WTC11 (cell line): ENCODE measurements around the gene LEMD3. TPM values are rescaled to one million over a fixed set of nuclear protein-coding genes. Genes with fewer than 3 reads are reported as not detected.

Experiments used
- ATAC-seq: fragments of 200-7000 bp; cut with Tn5 transposase; 2 replicates; pipeline ENCODE4 v1.10.0; 2021; ENCODE audit warnings: mild to moderate bottlenecking, moderate library complexity
- CTCF ChIA-PET: fragments of 300-600 bp; sonication (Branson Sonifier 250); formaldehyde crosslinking; loops from one replicate; lab custom pipeline; 2021; ENCODE audit warnings: antibody characterized with exemption; lab: Charles Lee
- POLR2A ChIA-PET: fragments of 350-600 bp; sonication (Branson Sonifier 250); formaldehyde crosslinking; loops from one replicate; lab custom pipeline; 2021; ENCODE audit warnings: antibody characterized with exemption; lab: Charles Lee
- DNase-seq: peaks from one replicate; pipeline ENCODE4 v3.0.0; 2021; ENCODE audit warnings: low spot score
- H3K27ac Mint-ChIP-seq: 2 replicates; pipeline ENCODE4 v1.8.0; 2021; ENCODE audit warnings: mixed read lengths
- H3K27me3 Mint-ChIP-seq: 2 replicates; pipeline ENCODE4 v1.8.0; 2021; ENCODE audit warnings: low read depth, mild to moderate bottlenecking, moderate library complexity, mixed read lengths
- H3K36me3 Mint-ChIP-seq: 2 replicates; pipeline ENCODE4 v1.8.0; 2021; ENCODE audit warnings: mixed read lengths
- H3K4me1 Mint-ChIP-seq: 2 replicates; pipeline ENCODE4 v1.8.0; 2022; ENCODE audit warnings: mixed read lengths
- H3K4me3 Mint-ChIP-seq: 2 replicates; pipeline ENCODE4 v1.8.0; 2021; ENCODE audit warnings: mild to moderate bottlenecking, moderate library complexity, mixed read lengths
- H3K9me3 Mint-ChIP-seq: 2 replicates; pipeline ENCODE4 v1.8.0; 2021; ENCODE audit warnings: mixed read lengths
- AFF4 ChIP-seq: sonication (generic); formaldehyde crosslinking; IDR thresholded peaks from 2 replicates; pipeline ENCODE4 v1.8.1; 2023; ENCODE audit warnings: mild to moderate bottlenecking, missing genetic modification reagents, borderline replicate concordance
- ATF1 ChIP-seq: sonication (generic); formaldehyde crosslinking; IDR thresholded peaks from 2 replicates; pipeline ENCODE4 v1.8.1; 2023; ENCODE audit warnings: mild to moderate bottlenecking, moderate library complexity, missing genetic modification reagents
- CBFB ChIP-seq: sonication (generic); formaldehyde crosslinking; IDR thresholded peaks from 2 replicates; pipeline ENCODE4 v1.8.1; 2022; ENCODE audit warnings: mild to moderate bottlenecking, low read depth, missing genetic modification reagents
- ETV6 ChIP-seq: sonication (generic); formaldehyde crosslinking; IDR thresholded peaks from 2 replicates; pipeline ENCODE4 v1.8.1; 2022; ENCODE audit warnings: mild to moderate bottlenecking, missing genetic modification reagents
- FOXJ3 ChIP-seq: sonication (generic); formaldehyde crosslinking; IDR thresholded peaks from 2 replicates; pipeline ENCODE4 v1.9.0; 2021; ENCODE audit warnings: missing genetic modification reagents, mild to moderate bottlenecking, borderline replicate concordance
- GTF2I ChIP-seq: fragments of 250-450 bp; sonication (Bioruptor Pico); conservative IDR thresholded peaks from 2 replicates; pipeline ENCODE4 v1.4.0; 2021; ENCODE audit warnings: mild to moderate bottlenecking
- IRF2 ChIP-seq: sonication (generic); formaldehyde crosslinking; IDR thresholded peaks from 2 replicates; pipeline ENCODE4 v1.8.0; 2022; ENCODE audit warnings: low read depth, missing genetic modification reagents, borderline replicate concordance
- NR2C2 ChIP-seq: sonication (generic); formaldehyde crosslinking; IDR thresholded peaks from 2 replicates; pipeline ENCODE4 v1.8.0; 2022; ENCODE audit warnings: mild to moderate bottlenecking, missing genetic modification reagents
- NR3C1 ChIP-seq: sonication (generic); formaldehyde crosslinking; conservative IDR thresholded peaks from 2 replicates; pipeline ENCODE4 v1.8.1; 2023; ENCODE audit warnings: low read depth, mild to moderate bottlenecking, missing genetic modification reagents
- TCF7 ChIP-seq: sonication (generic); formaldehyde crosslinking; IDR thresholded peaks from 2 replicates; pipeline ENCODE4 v1.8.0; 2022; ENCODE audit warnings: mild to moderate bottlenecking, low read depth, missing genetic modification reagents, moderate library complexity
- TEAD4 ChIP-seq: sonication (generic); formaldehyde crosslinking; IDR thresholded peaks from 2 replicates; pipeline ENCODE4 v1.8.0; 2022; ENCODE audit warnings: mild to moderate bottlenecking, missing genetic modification reagents
- ZBTB43 ChIP-seq: sonication (generic); formaldehyde crosslinking; IDR thresholded peaks from 2 replicates; pipeline ENCODE4 v1.8.1; 2023; ENCODE audit warnings: mild to moderate bottlenecking, missing genetic modification reagents
- ZNF121 ChIP-seq: sonication (generic); formaldehyde crosslinking; IDR thresholded peaks from 2 replicates; pipeline ENCODE4 v1.8.0; 2023; ENCODE audit warnings: missing genetic modification reagents
- ZNF263 ChIP-seq: sonication (generic); formaldehyde crosslinking; IDR thresholded peaks from 2 replicates; pipeline ENCODE4 v1.8.1; 2022; ENCODE audit warnings: low read depth, mild to moderate bottlenecking, moderate library complexity, missing genetic modification reagents
- ZNF396 ChIP-seq: fragments of 250-450 bp; sonication (Bioruptor Pico); IDR thresholded peaks from 2 replicates; pipeline ENCODE4 v1.8.0; 2021; ENCODE audit warnings: mild to moderate bottlenecking, moderate library complexity, borderline replicate concordance
- ZNF423 ChIP-seq: fragments of 250-450 bp; sonication (Bioruptor Pico); IDR thresholded peaks from 2 replicates; pipeline ENCODE4 v2.1.2; 2022; ENCODE audit warnings: mild to moderate bottlenecking, moderate library complexity
- ZNF671 ChIP-seq: fragments of 250-450 bp; sonication (Bioruptor Pico); IDR thresholded peaks from 2 replicates; pipeline ENCODE4 v1.8.0; 2021; ENCODE audit warnings: mild to moderate bottlenecking
- total RNA-seq: library from RNA; stranded (reverse); gene quantifications from 3 replicates; pipeline ENCODE4 v1.2.3, GENCODE V29; 2021
- TF ChIP-seq, protein P1 (sequence below): sonication (generic); formaldehyde crosslinking; IDR thresholded peaks from 2 replicates; pipeline ENCODE4 v1.8.1; 2023; ENCODE audit warnings: mild to moderate bottlenecking, moderate library complexity, missing genetic modification reagents
- TF ChIP-seq, protein P2 (sequence below): fragments of 250-450 bp; sonication (Bioruptor Pico); IDR thresholded peaks from 2 replicates; pipeline ENCODE4 v2.1.2; 2022; ENCODE audit warnings: mild to moderate bottlenecking, moderate library complexity
- TF ChIP-seq, protein P3 (sequence below): fragments of 200-600 bp; IDR thresholded peaks from 2 replicates; pipeline ENCODE4 v1.8.0; 2022; ENCODE audit warnings: antibody characterized with exemption

The LEMD3 gene
- total RNA-seq, 1 experiment from 2014 or later: 31.3 TPM

DNA sequence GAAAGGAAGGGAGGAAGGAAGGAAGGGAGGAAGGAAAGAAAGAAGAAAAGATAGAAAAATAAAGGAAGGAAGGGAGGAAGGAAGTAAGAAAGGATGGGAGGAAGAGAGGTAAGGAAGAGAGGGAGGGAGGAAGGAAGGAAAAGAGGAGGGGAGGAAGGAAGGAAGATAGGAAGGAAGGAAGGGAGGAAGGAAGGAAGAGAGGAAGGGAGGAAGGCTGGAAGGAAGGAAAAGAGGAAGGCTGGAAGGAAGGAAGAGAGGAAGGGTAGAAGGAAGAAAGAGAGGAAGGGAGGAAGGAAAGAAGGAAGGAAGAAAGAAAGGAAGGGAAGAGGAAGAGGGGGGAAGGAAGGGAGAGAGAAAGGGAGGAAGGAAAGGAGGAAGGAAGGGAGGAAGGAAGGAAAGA lies 35.5 kb upstream of the LEMD3 start:
- peaks cover 1% of the 10 kb centered on the region for H3K4me1 Mint-ChIP-seq
- H3K4me3 Mint-ChIP-seq: no peak overlapping the region
- no peak for TF ChIP-seq ETV6 (CRISPR knock-in tag)
- TF ChIP-seq CBFB (CRISPR knock-in tag): no peak
- TF ChIP-seq FOXJ3 (CRISPR knock-in tag): no peak
- no peak for TF ChIP-seq GTF2I (CRISPR knock-in tag)
- no peak for TF ChIP-seq ZNF423
- no peak for TF ChIP-seq AFF4 (CRISPR knock-in tag)
- TF ChIP-seq, protein P1, sequence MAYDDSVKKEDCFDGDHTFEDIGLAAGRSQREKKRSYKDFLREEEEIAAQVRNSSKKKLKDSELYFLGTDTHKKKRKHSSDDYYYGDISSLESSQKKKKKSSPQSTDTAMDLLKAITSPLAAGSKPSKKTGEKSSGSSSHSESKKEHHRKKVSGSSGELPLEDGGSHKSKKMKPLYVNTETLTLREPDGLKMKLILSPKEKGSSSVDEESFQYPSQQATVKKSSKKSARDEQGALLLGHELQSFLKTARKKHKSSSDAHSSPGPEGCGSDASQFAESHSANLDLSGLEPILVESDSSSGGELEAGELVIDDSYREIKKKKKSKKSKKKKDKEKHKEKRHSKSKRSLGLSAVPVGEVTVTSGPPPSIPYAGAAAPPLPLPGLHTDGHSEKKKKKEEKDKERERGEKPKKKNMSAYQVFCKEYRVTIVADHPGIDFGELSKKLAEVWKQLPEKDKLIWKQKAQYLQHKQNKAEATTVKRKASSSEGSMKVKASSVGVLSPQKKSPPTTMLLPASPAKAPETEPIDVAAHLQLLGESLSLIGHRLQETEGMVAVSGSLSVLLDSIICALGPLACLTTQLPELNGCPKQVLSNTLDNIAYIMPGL (CRISPR knock-in tag): no peak
- no peak for TF ChIP-seq TEAD4 (CRISPR knock-in tag)
- TF ChIP-seq, protein P2, sequence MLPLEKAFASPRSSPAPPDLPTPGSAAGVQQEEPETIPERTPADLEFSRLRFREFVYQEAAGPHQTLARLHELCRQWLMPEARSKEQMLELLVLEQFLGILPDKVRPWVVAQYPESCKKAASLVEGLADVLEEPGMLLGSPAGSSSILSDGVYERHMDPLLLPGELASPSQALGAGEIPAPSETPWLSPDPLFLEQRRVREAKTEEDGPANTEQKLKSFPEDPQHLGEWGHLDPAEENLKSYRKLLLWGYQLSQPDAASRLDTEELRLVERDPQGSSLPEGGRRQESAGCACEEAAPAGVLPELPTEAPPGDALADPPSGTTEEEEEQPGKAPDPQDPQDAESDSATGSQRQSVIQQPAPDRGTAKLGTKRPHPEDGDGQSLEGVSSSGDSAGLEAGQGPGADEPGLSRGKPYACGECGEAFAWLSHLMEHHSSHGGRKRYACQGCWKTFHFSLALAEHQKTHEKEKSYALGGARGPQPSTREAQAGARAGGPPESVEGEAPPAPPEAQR (CRISPR knock-in tag): no peak
- TF ChIP-seq NR3C1: no peak
- TF ChIP-seq NR2C2 (CRISPR knock-in tag): no peak
- TF ChIP-seq ATF1 (CRISPR knock-in tag): no peak
- no peak for TF ChIP-seq ZNF671 (CRISPR knock-in tag)
- H3K27ac Mint-ChIP-seq: no peak overlapping the region
- H3K36me3 Mint-ChIP-seq: no peaks in the 10 kb centered on the region
- POLR2A ChIA-PET: no interaction called here
- H3K27me3 Mint-ChIP-seq: peaks cover 17% of the 10 kb centered on the region
- peaks cover 6% of the 10 kb centered on the region for H3K9me3 Mint-ChIP-seq
- CTCF ChIA-PET: interaction anchor here (1.1 kb wide), 1 partner anchor 35 kb away, joined by 5 read pairs; the partner anchor contains the start of gene LEMD3
- ATAC-seq (no peak), DNase-seq (no peak)

DNA sequence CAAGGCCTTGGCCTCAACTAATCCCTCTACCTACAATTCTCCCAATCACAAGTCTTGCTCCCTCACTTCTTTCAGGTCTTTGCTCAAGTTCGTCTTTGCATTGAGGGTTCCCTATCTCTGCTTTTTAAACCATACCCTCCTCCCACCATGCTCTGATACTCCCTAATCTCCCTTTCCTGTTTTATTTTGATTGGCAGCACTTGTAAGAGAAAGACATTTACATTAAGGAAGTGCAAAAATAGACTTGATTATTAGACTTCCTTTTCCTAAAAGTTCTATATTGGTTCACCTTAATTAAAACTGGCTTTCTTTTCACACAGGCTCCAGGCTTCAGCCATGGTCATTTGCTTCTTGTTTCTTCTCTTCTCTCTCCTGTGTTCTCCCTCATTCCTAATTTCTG lies 30.0 kb upstream of the LEMD3 start:
- no peak for DNase-seq
- H3K27me3 Mint-ChIP-seq: no peaks in the 10 kb centered on the region
- no peak for ATAC-seq
- H3K4me3 Mint-ChIP-seq: no peak overlapping the region
- no peaks in the 10 kb centered on the region for H3K36me3 Mint-ChIP-seq
- no peak overlapping the region for H3K27ac Mint-ChIP-seq
- ChIA-PET POLR2A (no interaction called here), CTCF (no interaction called here)
- peaks cover 10% of the 10 kb centered on the region for H3K4me1 Mint-ChIP-seq
- H3K9me3 Mint-ChIP-seq: peaks cover 6% of the 10 kb centered on the region
- no peak for TF ChIP-seq TCF7
- TF ChIP-seq ZNF396 (CRISPR knock-in tag): no peak
- TF ChIP-seq ZBTB43 (CRISPR knock-in tag): no peak
- TF ChIP-seq, protein P3, sequence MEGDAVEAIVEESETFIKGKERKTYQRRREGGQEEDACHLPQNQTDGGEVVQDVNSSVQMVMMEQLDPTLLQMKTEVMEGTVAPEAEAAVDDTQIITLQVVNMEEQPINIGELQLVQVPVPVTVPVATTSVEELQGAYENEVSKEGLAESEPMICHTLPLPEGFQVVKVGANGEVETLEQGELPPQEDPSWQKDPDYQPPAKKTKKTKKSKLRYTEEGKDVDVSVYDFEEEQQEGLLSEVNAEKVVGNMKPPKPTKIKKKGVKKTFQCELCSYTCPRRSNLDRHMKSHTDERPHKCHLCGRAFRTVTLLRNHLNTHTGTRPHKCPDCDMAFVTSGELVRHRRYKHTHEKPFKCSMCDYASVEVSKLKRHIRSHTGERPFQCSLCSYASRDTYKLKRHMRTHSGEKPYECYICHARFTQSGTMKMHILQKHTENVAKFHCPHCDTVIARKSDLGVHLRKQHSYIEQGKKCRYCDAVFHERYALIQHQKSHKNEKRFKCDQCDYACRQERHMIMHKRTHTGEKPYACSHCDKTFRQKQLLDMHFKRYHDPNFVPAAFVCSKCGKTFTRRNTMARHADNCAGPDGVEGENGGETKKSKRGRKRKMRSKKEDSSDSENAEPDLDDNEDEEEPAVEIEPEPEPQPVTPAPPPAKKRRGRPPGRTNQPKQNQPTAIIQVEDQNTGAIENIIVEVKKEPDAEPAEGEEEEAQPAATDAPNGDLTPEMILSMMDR: no peak
- TF ChIP-seq IRF2 (CRISPR knock-in tag): no peak
- TF ChIP-seq ZNF121 (CRISPR knock-in tag): no peak
- TF ChIP-seq ATF1 (CRISPR knock-in tag): no peak
- TF ChIP-seq ZNF263 (CRISPR knock-in tag): no peak
